GM12892 (cell line): ENCODE results near the gene WFDC10B. TPM values are rescaled to one million over a fixed set of nuclear protein-coding genes. Genes with fewer than 3 reads are reported as not detected.
"Not testable (repeated sequence)": the region's sequence is repeated elsewhere in the genome, so short reads cannot be mapped to it uniquely, and the experiment has no call there.

Experiments used
- DNase-seq: peaks from one replicate; pipeline ENCODE4 v3.0.0; 2011; ENCODE audit not compliant: insufficient read length
- FAIRE-seq: peaks from 2 replicates; lab custom pipeline; 2011; peaks lifted over from hg19 to GRCh38; lab: Jason Lieb, UNC
- POLR2A ChIP-seq: IDR thresholded peaks from 2 replicates; pipeline ENCODE4 v1.6.1; 2011; ENCODE audit warnings: low read depth, low read length, control low read depth
- POLR2AphosphoS5 ChIP-seq: IDR thresholded peaks from 2 replicates; pipeline ENCODE4 v1.6.1; 2011; ENCODE audit warnings: low read depth, low read length, control low read depth
- TAF1 ChIP-seq: IDR thresholded peaks from 2 replicates; pipeline ENCODE4 v1.6.1; 2011; ENCODE audit warnings: low read depth, mild to moderate bottlenecking, control low read depth, low read length, borderline replicate concordance
- polyA plus RNA-seq: library from polyadenylated mRNA; unstranded; fragments of >200 nt; gene quantifications from one replicate; pipeline ENCODE4 v1.2.1, GENCODE V29; 2012; ENCODE audit warnings: missing spikeins, inconsistent platforms; ENCODE audit not compliant: missing spikeins

Gene WFDC10B
- not detected for polyA plus RNA-seq

GRCh38 chr20:45704969-45705637 is at the start of gene WFDC10B:
TSS of gene WFDC10B (minus strand) at chr20:45705019. CDS start at chr20:45685992, 19,027 bp downstream.
- TF ChIP-seq POLR2A (no peak), TAF1 (no peak), POLR2AphosphoS5 (no peak)
- DNase-seq, result no peak

GRCh38 chr20:45752746-45753145 is 47.9 kb upstream of the WFDC10B start:
- DNase-seq, result no peak
- TF ChIP-seq TAF1, result no peak
- no peak for TF ChIP-seq POLR2A
- no peak for TF ChIP-seq POLR2AphosphoS5
- no peak for FAIRE-seq

More at GRCh38 chr20:45704969-45705637, at the start of gene WFDC10B:
- no peak for FAIRE-seq

- no peak for FAIRE-seq
- TF ChIP-seq POLR2A (no peak), POLR2AphosphoS5 (no peak), TAF1 (no peak)
Measured at GRCh38 chr20:45751721-45752120, 46.9 kb upstream of the WFDC10B start.

GRCh38 chr20:45745015-45745414 is 40.2 kb upstream of the WFDC10B start:
- FAIRE-seq (no peak), DNase-seq (no peak)
- TF ChIP-seq POLR2AphosphoS5, result no peak
- TF ChIP-seq TAF1, result no peak
- no peak for TF ChIP-seq POLR2A

More at GRCh38 chr20:45751721-45752120, 46.9 kb upstream of the WFDC10B start:
- no peak for DNase-seq

GRCh38 chr20:45742596-45742995 is 37.8 kb upstream of the WFDC10B start:
- no peak for DNase-seq
- TF ChIP-seq POLR2A (no peak), POLR2AphosphoS5 (no peak), TAF1 (no peak)
- no peak for FAIRE-seq

GRCh38 chr20:45735988-45736387 is 31.2 kb upstream of the WFDC10B start:
- no peak for TF ChIP-seq TAF1
- no peak for TF ChIP-seq POLR2AphosphoS5
- TF ChIP-seq POLR2A, result no peak

GRCh38 chr20:45735552-45735951 is 30.7 kb upstream of the WFDC10B start:
- DNase-seq (no peak), FAIRE-seq (no peak)
- no peak for TF ChIP-seq TAF1
- no peak for TF ChIP-seq POLR2A
- no peak for TF ChIP-seq POLR2AphosphoS5

More at GRCh38 chr20:45735988-45736387, 31.2 kb upstream of the WFDC10B start:
- FAIRE-seq, result no peak
- no peak for DNase-seq

- FAIRE-seq (no peak), DNase-seq (no peak)
- TF ChIP-seq POLR2AphosphoS5 (no peak), POLR2A (no peak), TAF1 (no peak)
Measured at GRCh38 chr20:45732199-45732598, 27.4 kb upstream of the WFDC10B start.

- TF ChIP-seq TAF1 (no peak), POLR2A (no peak), POLR2AphosphoS5 (no peak)
- FAIRE-seq (no peak), DNase-seq (no peak)
Measured at GRCh38 chr20:45727044-45727443, 22.2 kb upstream of the WFDC10B start.

GRCh38 chr20:45725134-45725533 is 20.3 kb upstream of the WFDC10B start:
- DNase-seq (no peak), FAIRE-seq (no peak)
- TF ChIP-seq POLR2A (no peak), POLR2AphosphoS5 (no peak), TAF1 (no peak)

- no peak for DNase-seq
- TF ChIP-seq POLR2AphosphoS5 (no peak), TAF1 (no peak), POLR2A (no peak)
- no peak for FAIRE-seq
Measured at GRCh38 chr20:45722047-45722446, 17.2 kb upstream of the WFDC10B start, which contains the start of gene SPINT4. TSS of gene SPINT4 (plus strand) at chr20:45722347. CDS start at chr20:45722368, 21 bp downstream.

- DNase-seq, FAIRE-seq: not testable (repeated sequence)
Measured at GRCh38 chr20:45716141-45716688, 11.4 kb upstream of the WFDC10B start.

GRCh38 chr20:45701873-45702272 is 2.9 kb downstream of the WFDC10B start, which contains the start of gene WFDC13:
TSS of gene WFDC13 (plus strand) at chr20:45702038. CDS start at chr20:45702124, 86 bp downstream.
- FAIRE-seq (no peak), DNase-seq (no peak)
- TF ChIP-seq POLR2AphosphoS5 (no peak), TAF1 (no peak), POLR2A (no peak)
